ENCODE data around the gene PRPF6. TPM values are rescaled to one million over a fixed set of nuclear protein-coding genes. Genes with fewer than 3 reads are reported as not detected.
A peak's percentile ranks its signal among the peaks of the same experiment; 100 is the strongest.

The PRPF6 gene
- total and polyA plus RNA-seq, 2 of the 13 experiments (the other 11 are each of a cell fraction or from before 2014, with no cell fraction given) = 63.7 to 101 TPM

DNA sequence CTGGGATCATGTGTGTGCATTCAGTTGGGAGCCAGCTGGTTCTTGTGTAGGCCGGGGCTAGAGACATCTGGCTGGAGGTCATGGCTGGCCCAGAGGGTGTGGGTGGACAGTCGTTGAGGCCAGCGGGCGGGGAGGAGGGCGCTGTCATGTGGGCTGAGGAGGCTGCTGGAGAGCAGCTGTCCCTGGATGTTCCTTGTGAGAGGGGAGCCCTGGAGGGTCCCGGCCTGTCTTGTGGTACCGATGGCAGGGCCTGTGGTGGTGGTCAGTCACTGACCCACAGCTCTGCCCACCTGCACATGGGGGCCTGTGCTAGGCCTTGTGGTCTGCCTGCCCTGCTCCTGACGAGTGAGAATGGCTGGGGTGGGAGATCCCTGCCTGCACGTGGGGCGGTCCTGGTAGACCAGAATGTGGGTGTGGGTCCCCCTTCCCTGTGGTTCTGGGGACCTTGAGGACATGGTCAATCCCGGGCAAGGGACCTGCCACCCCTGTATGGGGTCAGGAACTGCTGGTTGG is 53.1 kb downstream of the PRPF6 start:
- CTCF ChIA-PET (ENCODE audit: low intra/inter-chr PET ratio, low total read pairs) = no interaction called here
- no TSS peak for BruUV-seq (replicated peaks)

More for the DNA sequence above, 53.1 kb downstream of the PRPF6 start:
- H3K9me3 ChIP-seq (ENCODE audit: low read length) = no peaks in the 10 kb centered on the region
- no peak overlapping the region for H3K9ac ChIP-seq (ENCODE audit: insufficient read depth, low read depth, low read length)
- no peak overlapping the region for H2AFZ ChIP-seq (ENCODE audit: low read length)
- POLR2A ChIA-PET = interaction anchor here (0.9 to 2.3 kb wide), 3 partner anchors 10 to 28 kb away, joined by 3 to 19 read pairs (median 3); no protein-coding TSS in a partner anchor
- intact Hi-C loops (cut with micrococcal nuclease; ENCODE audit: unreplicated experiment) = no loop called here
- H3K4me3 ChIP-seq (replicated peaks in 1 of 3; ENCODE audit: insufficient read depth in 1 of 3, low read depth in 2 of 3, low read length in 3 of 3) = no peak overlapping the region
- H3K27ac ChIP-seq (ENCODE audit: extremely low read length, insufficient read depth, low read length) = no peak overlapping the region
- no peaks in the 10 kb centered on the region for H3K27me3 ChIP-seq (ENCODE audit: control insufficient read depth in 1 of 2, insufficient read depth in 2 of 2, low read length in 2 of 2)
- H3K4me2 ChIP-seq (ENCODE audit: low read depth, low read length) = no peak overlapping the region
- no peak for ATAC-seq
- H4K20me1 ChIP-seq (ENCODE audit: insufficient read depth, low read length) = no peaks in the 10 kb centered on the region
- peaks cover 33 to 45% of the 10 kb centered on the region in 2 experiments for H3K36me3 ChIP-seq (replicated peaks in 1 of 2; ENCODE audit: control insufficient read depth in 1 of 2, insufficient read depth in 2 of 2, low read length in 2 of 2)
- FAIRE-seq = no peak
- H3K4me1 ChIP-seq (ENCODE audit: insufficient read depth, low read length) = peaks cover 37% of the 10 kb centered on the region
- in situ Hi-C loops (cut with HindIII; ENCODE audit: extremely low pct_ligation_motif_present, low pct_unique_long_range_greater_than_20kb) = no loop called here
- no peak for DNase-seq (ENCODE audit: low spot score)
- H3K79me2 ChIP-seq (ENCODE audit: insufficient read depth, low read length) = peaks cover 18% of the 10 kb centered on the region
- WGBS (ENCODE audit: low lambda C conversion rate) = 84% methylated on average over 7 of the region's 11 CpGs
- TF ChIP-seq RBM22 (optimal IDR thresholded peaks at IDR 0.05; ENCODE audit: low read length) (peak; percentile 59), DNMT1 (CRISPR knock-in tag; IDR thresholded peaks at IDR 0.05) (0 out of 2 replicates have a peak, but pooled peaks have one; percentile 26), PAWR (CRISPR knock-in tag; IDR thresholded peaks at IDR 0.05; ENCODE audit: borderline replicate concordance) (no peak), ZFX (CRISPR knock-in tag; IDR thresholded peaks at IDR 0.05; ENCODE audit: low read depth) (no peak), JARID2 (CRISPR knock-in tag; IDR thresholded peaks at IDR 0.05; ENCODE audit: insufficient replicate concordance) (no peak), ZNF205 (CRISPR knock-in tag; IDR thresholded peaks at IDR 0.05) (no peak), ZNF768 (CRISPR knock-in tag; IDR thresholded peaks at IDR 0.05) (peak; percentile 28; the same call in 1 of the 2 replicates), ZNF160 (CRISPR knock-in tag; IDR thresholded peaks at IDR 0.05) (no peak), KLF13 (CRISPR knock-in tag; IDR thresholded peaks at IDR 0.05) (0 out of 2 replicates have a peak, but pooled peaks have one; percentile 27), FOXK1 (CRISPR knock-in tag; IDR thresholded peaks at IDR 0.05; ENCODE audit: borderline replicate concordance, low read depth) (no peak), ZNF225 (CRISPR knock-in tag; IDR thresholded peaks at IDR 0.05) (0 out of 2 replicates have a peak, but pooled peaks have one; percentile 33), AGO2 (optimal IDR thresholded peaks at IDR 0.05; ENCODE audit: low read depth, low read length) (peak; percentile 94), SMARCE1 (IDR thresholded peaks at IDR 0.05; ENCODE audit: borderline replicate concordance) (no peak), PTBP1 (IDR thresholded peaks at IDR 0.05; ENCODE audit: low read depth, low read length, poor library complexity, severe bottlenecking) (peak; percentile 33), ZNF260 (CRISPR knock-in tag; IDR thresholded peaks at IDR 0.05; ENCODE audit: borderline replicate concordance, low read depth) (no peak), NFE2 (CRISPR knock-in tag; IDR thresholded peaks at IDR 0.05) (no peak), HNRNPLL (IDR thresholded peaks at IDR 0.05; ENCODE audit: low read depth, low read length, poor library complexity, severe bottlenecking) (no peak)
- TF ChIP-seq, protein P1, sequence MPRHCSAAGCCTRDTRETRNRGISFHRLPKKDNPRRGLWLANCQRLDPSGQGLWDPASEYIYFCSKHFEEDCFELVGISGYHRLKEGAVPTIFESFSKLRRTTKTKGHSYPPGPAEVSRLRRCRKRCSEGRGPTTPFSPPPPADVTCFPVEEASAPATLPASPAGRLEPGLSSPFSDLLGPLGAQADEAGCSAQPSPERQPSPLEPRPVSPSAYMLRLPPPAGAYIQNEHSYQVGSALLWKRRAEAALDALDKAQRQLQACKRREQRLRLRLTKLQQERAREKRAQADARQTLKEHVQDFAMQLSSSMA (CRISPR knock-in tag; IDR thresholded peaks at IDR 0.05) = no peak
- TF ChIP-seq, protein P2, sequence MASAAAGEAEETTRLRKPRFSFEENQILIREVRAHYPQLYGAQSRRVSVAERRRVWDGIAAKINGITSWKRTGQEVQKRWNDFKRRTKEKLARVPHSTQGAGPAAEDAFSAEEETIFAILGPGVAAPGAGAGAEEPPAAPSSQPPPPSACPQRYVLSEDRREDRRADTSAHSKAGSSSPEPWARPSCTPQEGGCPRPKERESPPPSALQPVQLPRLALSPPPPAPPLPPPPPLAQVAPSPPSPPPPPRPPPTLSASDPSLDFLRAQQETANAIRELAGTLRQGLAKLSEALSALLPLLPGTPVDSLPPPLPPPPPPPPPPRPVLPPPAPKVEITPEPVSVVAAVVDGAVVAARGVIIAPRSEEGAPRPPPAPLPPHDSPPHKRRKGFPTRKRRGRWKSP (CRISPR knock-in tag; IDR thresholded peaks at IDR 0.05) = no peak
- TF ChIP-seq, protein P3, sequence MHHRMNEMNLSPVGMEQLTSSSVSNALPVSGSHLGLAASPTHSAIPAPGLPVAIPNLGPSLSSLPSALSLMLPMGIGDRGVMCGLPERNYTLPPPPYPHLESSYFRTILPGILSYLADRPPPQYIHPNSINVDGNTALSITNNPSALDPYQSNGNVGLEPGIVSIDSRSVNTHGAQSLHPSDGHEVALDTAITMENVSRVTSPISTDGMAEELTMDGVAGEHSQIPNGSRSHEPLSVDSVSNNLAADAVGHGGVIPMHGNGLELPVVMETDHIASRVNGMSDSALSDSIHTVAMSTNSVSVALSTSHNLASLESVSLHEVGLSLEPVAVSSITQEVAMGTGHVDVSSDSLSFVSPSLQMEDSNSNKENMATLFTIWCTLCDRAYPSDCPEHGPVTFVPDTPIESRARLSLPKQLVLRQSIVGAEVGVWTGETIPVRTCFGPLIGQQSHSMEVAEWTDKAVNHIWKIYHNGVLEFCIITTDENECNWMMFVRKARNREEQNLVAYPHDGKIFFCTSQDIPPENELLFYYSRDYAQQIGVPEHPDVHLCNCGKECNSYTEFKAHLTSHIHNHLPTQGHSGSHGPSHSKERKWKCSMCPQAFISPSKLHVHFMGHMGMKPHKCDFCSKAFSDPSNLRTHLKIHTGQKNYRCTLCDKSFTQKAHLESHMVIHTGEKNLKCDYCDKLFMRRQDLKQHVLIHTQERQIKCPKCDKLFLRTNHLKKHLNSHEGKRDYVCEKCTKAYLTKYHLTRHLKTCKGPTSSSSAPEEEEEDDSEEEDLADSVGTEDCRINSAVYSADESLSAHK (CRISPR knock-in tag; IDR thresholded peaks at IDR 0.05; ENCODE audit: borderline replicate concordance) = no peak

All from HepG2 (cell line).